Measurements from ENCODE around the gene ORC1. TPM values are rescaled to one million over a fixed set of nuclear protein-coding genes. Genes with fewer than 3 reads are reported as not detected.

ORC1 gene
- 0.81 and 0.97 TPM in 2 replicates for total RNA-seq

DNA sequence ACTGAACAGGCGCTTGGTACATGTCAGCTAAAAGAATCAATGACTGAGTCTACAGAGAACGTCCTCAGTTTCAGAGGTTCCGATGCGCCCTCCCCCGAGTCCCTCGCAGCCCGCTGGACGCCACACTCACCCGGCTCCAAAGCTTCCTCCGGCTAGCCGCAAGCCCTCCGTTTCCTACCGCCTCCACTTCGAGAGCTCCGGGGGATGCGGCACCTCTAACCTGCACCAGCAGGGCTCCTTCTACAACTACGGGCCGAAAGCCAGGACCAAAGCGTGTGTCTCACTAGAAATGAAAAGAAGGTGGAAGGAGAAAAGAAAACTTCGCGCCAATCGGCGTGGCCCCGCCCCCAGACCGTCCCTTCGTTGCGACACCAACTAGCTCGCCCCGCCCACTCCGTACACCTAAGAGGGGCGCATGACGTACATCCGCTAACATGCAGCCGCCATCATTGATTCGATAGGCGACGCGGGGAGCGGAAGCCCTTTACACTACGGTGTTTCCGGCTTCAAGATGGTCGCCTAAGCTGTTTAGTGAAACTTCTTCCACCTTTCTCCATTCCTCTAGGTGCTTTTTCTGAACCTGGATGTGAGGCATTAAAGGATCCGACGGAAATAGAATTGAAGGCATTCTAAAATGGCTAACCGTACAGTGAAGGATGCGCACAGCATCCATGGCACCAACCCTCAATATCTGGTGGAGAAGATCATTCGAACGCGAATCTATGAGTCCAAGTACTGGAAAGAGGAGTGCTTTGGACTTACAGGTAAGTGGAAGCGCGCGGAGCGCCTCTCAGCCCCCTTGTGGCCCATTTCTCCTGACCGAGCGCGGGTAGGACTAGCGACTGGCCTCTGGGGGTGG is at the start of gene ORC1, which contains the start of gene PRPF38A:
Gene ORC1, minus strand, starts transcription at position 308 of the 859 bp plus-strand sequence. CDS start 2,200 bp downstream, outside the sequence.
Gene PRPF38A, plus strand, starts transcription at position 487 of the 859 bp plus-strand sequence. Its CDS starts 148 bp downstream, at position 635.

DNA sequence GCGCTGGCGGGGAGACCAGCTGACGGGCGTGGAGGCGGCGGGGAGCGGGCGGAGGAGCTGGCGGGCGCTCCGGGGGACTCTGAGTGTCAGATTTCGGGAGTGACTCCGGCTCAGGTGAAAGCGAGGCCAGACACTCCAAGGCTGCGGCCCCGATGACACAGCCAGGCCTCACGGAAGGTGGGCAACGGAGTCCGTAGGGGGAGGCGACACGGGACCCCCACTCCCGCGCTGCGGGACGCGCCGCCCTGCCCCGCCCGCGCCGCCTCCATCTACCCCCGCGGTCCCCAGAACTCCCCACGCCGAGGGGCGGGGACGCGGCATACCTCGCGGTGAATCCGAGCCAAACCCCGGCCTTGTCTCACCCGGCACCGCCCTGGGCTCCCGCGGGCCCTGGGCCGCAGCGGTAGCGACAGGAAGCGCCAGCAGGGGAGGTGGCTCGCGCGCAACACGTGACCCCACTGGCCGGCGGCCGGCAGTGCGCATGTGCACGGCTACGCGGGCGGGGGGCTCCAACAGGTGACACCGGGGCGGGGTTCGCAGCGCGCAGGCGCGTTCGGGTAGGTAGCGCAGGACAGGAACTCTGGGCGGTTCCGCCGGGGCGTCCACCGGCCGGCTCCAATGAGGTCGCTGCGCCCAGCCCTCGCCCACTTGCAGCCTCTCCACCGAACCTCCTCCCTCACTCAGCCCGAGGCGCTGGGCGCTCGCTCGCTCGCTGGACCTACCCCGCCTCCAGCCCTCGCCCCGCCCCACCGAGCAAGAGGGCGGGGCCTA is 38.3 kb downstream of the ORC1 start, which contains the start of gene CC2D1B:
Gene CC2D1B, minus strand, starts transcription at position 460 of the 771 bp plus-strand sequence. CDS start 1,585 bp downstream, outside the sequence.

Other genes with a start within 250 kb of the ORC1 start
- 45.5 and 46.2 TPM in 2 replicates for gene CC2D1B, start 38.2 kb downstream of the ORC1 start, total RNA-seq
- 7.9 and 11.7 TPM in 2 replicates for gene PRPF38A, start 179 bp upstream of the ORC1 start, total RNA-seq
- 32.1 and 44.9 TPM in 2 replicates for gene TUT4, start 148.7 kb upstream of the ORC1 start, total RNA-seq
- 66.4 and 94.1 TPM in 2 replicates for gene GPX7, start 197.9 kb upstream of the ORC1 start, total RNA-seq
- 0.16 TPM in 1 of 2 replicates, not detected in the other for gene SHISAL2A, start 228.7 kb upstream of the ORC1 start, total RNA-seq